Neuronal stem cell (in vitro differentiated cells): ENCODE results near the gene AKAP7.

Experiments
- DNase-seq: peaks from one replicate; pipeline ENCODE4 v3.0.0-alpha.2; 2013; ENCODE audit warnings: low spot score
- H2AFZ ChIP-seq: one replicate; pipeline ENCODE4 v1.6.1; 2013; ENCODE audit warnings: mild to moderate bottlenecking, low read length, inconsistent platforms
- H2AK5ac ChIP-seq: 2 replicates; pipeline ENCODE4 v1.6.1; 2013; ENCODE audit warnings: low read depth, mild to moderate bottlenecking, inconsistent platforms, low read length, moderate library complexity, mixed read lengths
- H2BK120ac ChIP-seq: 2 replicates; pipeline ENCODE4 v1.6.1; 2013; ENCODE audit warnings: low read depth, mild to moderate bottlenecking, inconsistent platforms, low read length, moderate library complexity, mixed read lengths
- H2BK12ac ChIP-seq: one replicate; pipeline ENCODE4 v1.6.1; 2013; ENCODE audit warnings: low read length, inconsistent platforms
- H2BK15ac ChIP-seq: 2 replicates; pipeline ENCODE4 v1.6.1; 2013; ENCODE audit warnings: mild to moderate bottlenecking, low read length, inconsistent platforms, mixed read lengths
- H2BK5ac ChIP-seq: one replicate; pipeline ENCODE4 v1.6.1; 2013; ENCODE audit warnings: inconsistent platforms, mild to moderate bottlenecking, low read length, moderate library complexity
- H3K14ac ChIP-seq: one replicate; pipeline ENCODE4 v1.6.1; 2013; ENCODE audit warnings: low read length, inconsistent platforms
- H3K18ac ChIP-seq: 2 replicates; pipeline ENCODE4 v1.6.1; 2013; ENCODE audit warnings: low read length, inconsistent platforms
- H3K23ac ChIP-seq: 2 replicates; pipeline ENCODE4 v1.6.1; 2013; ENCODE audit warnings: low read depth, mild to moderate bottlenecking, mixed read lengths, low read length, inconsistent platforms; ENCODE audit not compliant: poor library complexity
- H3K27ac ChIP-seq: replicated peaks from 3 replicates; pipeline ENCODE4 v1.5.1; 2013; ENCODE audit warnings: low read length, inconsistent platforms
- H3K27me3 ChIP-seq, 3 experiments: 2 replicates each; pipeline ENCODE4 v1.6.1; 2013; ENCODE audit warnings: low read length in 3 of 3, mild to moderate bottlenecking in 2 of 3, inconsistent platforms in 1 of 3, low read depth in 1 of 3, mixed read lengths in 1 of 3, moderate library complexity in 1 of 3; ENCODE audit not compliant: control insufficient read depth in 3 of 3, insufficient read depth in 3 of 3
- H3K36me3 ChIP-seq, 2 donors: replicated peaks in 1 of 2; 2 replicates each; pipeline ENCODE4 v1.6.1; 2013; ENCODE audit warnings: low read length in 2 of 2; ENCODE audit not compliant: control insufficient read depth in 2 of 2, insufficient read depth in 2 of 2
- H3K4ac ChIP-seq: 2 replicates; pipeline ENCODE4 v1.6.1; 2013; ENCODE audit warnings: inconsistent platforms, mild to moderate bottlenecking, low read length, moderate library complexity
- H3K4me1 ChIP-seq, 2 donors: 1 replicate in 1 of 2; 2 replicates in 1 of 2; pipeline ENCODE4 v1.6.1; 2013; ENCODE audit warnings: low read length in 2 of 2, low read depth in 1 of 2; ENCODE audit not compliant: control insufficient read depth in 2 of 2, insufficient read depth in 1 of 2
- H3K4me2 ChIP-seq: one replicate; pipeline ENCODE4 v1.6.1; 2013; ENCODE audit warnings: mild to moderate bottlenecking, low read length, inconsistent platforms; ENCODE audit not compliant: insufficient read depth, poor library complexity, severe bottlenecking
- H3K4me3 ChIP-seq, 2 donors: 2 replicates each; pipeline ENCODE4 v1.5.1; 2013; ENCODE audit warnings: low read length in 2 of 2, mild to moderate bottlenecking in 2 of 2, inconsistent platforms in 1 of 2, moderate library complexity in 1 of 2
- H3K79me1 ChIP-seq: one replicate; pipeline ENCODE4 v1.6.1; 2013; ENCODE audit warnings: low read depth, mild to moderate bottlenecking, inconsistent platforms, low read length, moderate library complexity
- H3K9ac ChIP-seq: one replicate; pipeline ENCODE4 v1.6.1; 2013; ENCODE audit warnings: mild to moderate bottlenecking, low read depth, low read length, inconsistent platforms; ENCODE audit not compliant: poor library complexity
- H3K9me3 ChIP-seq, 2 donors: replicated peaks in 1 of 2; 2 replicates each; pipeline versions ENCODE3 to v1.6.1; 2013; ENCODE audit warnings: low read length in 2 of 2, mild to moderate bottlenecking in 2 of 2, inconsistent platforms in 1 of 2, low read depth in 1 of 2, mixed read lengths in 1 of 2, moderate library complexity in 1 of 2; ENCODE audit not compliant: control insufficient read depth in 2 of 2, insufficient read depth in 1 of 2
- H4K8ac ChIP-seq: one replicate; pipeline ENCODE4 v1.6.1; 2013; ENCODE audit warnings: low read depth, mild to moderate bottlenecking, inconsistent platforms, low read length, moderate library complexity
- H4K91ac ChIP-seq: one replicate; pipeline ENCODE4 v1.6.1; 2013; ENCODE audit warnings: low read length, low read depth, mild to moderate bottlenecking, inconsistent platforms; ENCODE audit not compliant: poor library complexity
- WGBS, 2 donors: extraction: QIAGEN DNeasy Blood & Tissue Kit; methylation state at CpG; one replicate each; pipeline ENCODE4 v1.1.7; 2013; ENCODE audit warnings: missing lambda C conversion rate in 2 of 2, mixed read lengths in 1 of 2; ENCODE audit not compliant: insufficient read length in 2 of 2, insufficient replicate concordance in 1 of 2; ENCODE audit errors: extremely low coverage in 2 of 2; 5-methylcytosine and 5-hydroxymethylcytosine counted together

The AKAP7 gene

GRCh38 chr6:131205481-131206244 is 70.4 kb downstream of the AKAP7 start:
- Histone ChIP-seq H3K18ac (no peak overlapping the region), H2BK12ac (no peak overlapping the region), H2AK5ac (no peak overlapping the region), H2BK15ac (no peak overlapping the region), H3K4ac (no peak overlapping the region), H2BK5ac (no peak overlapping the region), H3K23ac (no peak overlapping the region), H3K9ac (no peak overlapping the region), H4K8ac (no peak overlapping the region), H2AFZ (no peak overlapping the region), H3K36me3 (no peaks in the 10 kb centered on the region), H3K27ac (no peak overlapping the region), H4K91ac (no peak overlapping the region), H3K27me3 (no peaks in the 10 kb centered on the region), H3K4me2 (no peak overlapping the region), H3K79me1 (no peaks in the 10 kb centered on the region), H3K9me3 (no peaks in the 10 kb centered on the region), H2BK120ac (no peak overlapping the region), H3K4me3 (no peak overlapping the region), H3K14ac (no peak overlapping the region), H3K4me1 (no peaks in the 10 kb centered on the region)
- WGBS, 2 donors = no CpG with 5 or more reads among the region's 3 CpGs
- DNase-seq = no peak

- WGBS, 2 donors = no CpG with 5 or more reads among the region's 2 CpGs
- no peak overlapping the region for H3K4me3 ChIP-seq
Measured at GRCh38 chr6:131206463-131207251, 71.4 kb downstream of the AKAP7 start.

DNA sequence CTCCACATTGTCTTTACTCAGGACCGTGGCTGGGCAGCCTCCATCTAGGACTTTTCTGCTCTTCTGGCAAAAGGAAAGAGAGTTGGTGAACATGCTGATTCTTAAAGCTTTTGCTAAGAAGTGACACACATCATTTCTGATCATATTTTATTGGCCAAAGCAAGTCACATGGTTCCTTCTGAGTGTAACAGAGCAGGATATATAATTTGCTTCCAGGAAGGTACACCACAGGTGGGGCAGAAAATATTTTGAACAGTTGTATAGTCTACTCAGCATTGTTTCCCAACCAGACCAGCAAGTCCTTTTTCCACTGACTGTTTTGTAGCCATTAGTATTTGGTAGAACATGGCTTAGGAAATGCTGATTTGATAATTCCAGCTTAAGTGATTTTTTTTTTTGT is 73.5 kb downstream of the AKAP7 start:
- Histone ChIP-seq H3K4me2 (no peak overlapping the region), H3K14ac (no peak overlapping the region), H3K23ac (no peak overlapping the region), H4K8ac (no peak overlapping the region), H3K27ac (no peak overlapping the region), H2AFZ (no peak overlapping the region), H3K4ac (no peak overlapping the region), H3K27me3 (no peaks in the 10 kb centered on the region), H3K79me1 (no peaks in the 10 kb centered on the region), H3K18ac (no peak overlapping the region), H3K36me3 (no peaks in the 10 kb centered on the region), H4K91ac (no peak overlapping the region), H2BK120ac (no peak overlapping the region), H2AK5ac (no peak overlapping the region), H3K4me3 (no peak overlapping the region), H2BK5ac (no peak overlapping the region), H2BK12ac (no peak overlapping the region), H3K9me3 (no peaks in the 10 kb centered on the region), H3K4me1 (peaks cover 2 to 3% of the 10 kb centered on the region in 2 donors), H3K9ac (no peak overlapping the region), H2BK15ac (no peak overlapping the region)
- no CpG with 5 or more reads among the region's 1 CpG for WGBS, 2 donors
- no peak for DNase-seq

More at GRCh38 chr6:131206463-131207251, 71.4 kb downstream of the AKAP7 start:
- Histone ChIP-seq H2BK120ac (no peak overlapping the region), H3K27ac (no peak overlapping the region), H3K27me3 (no peaks in the 10 kb centered on the region), H3K9ac (no peak overlapping the region), H3K4me2 (no peak overlapping the region), H3K4me1 (no peaks in the 10 kb centered on the region), H2BK5ac (no peak overlapping the region), H3K18ac (no peak overlapping the region), H2AFZ (no peak overlapping the region), H3K79me1 (no peaks in the 10 kb centered on the region), H2BK15ac (no peak overlapping the region), H3K4ac (no peak overlapping the region), H3K9me3 (no peaks in the 10 kb centered on the region), H4K91ac (no peak overlapping the region), H3K14ac (no peak overlapping the region), H3K23ac (no peak overlapping the region), H4K8ac (no peak overlapping the region), H2AK5ac (no peak overlapping the region), H2BK12ac (no peak overlapping the region), H3K36me3 (no peaks in the 10 kb centered on the region)
- DNase-seq = no peak

GRCh38 chr6:131210469-131210868 is 75.2 kb downstream of the AKAP7 start:
- Histone ChIP-seq H4K8ac (no peak overlapping the region), H3K18ac (no peak overlapping the region), H3K4me2 (no peak overlapping the region), H4K91ac (no peak overlapping the region), H3K79me1 (no peaks in the 10 kb centered on the region), H3K23ac (no peak overlapping the region), H3K4me3 (no peak overlapping the region), H3K9ac (no peak overlapping the region), H3K36me3 (no peaks in the 10 kb centered on the region), H2AFZ (no peak overlapping the region), H2BK5ac (no peak overlapping the region), H3K27ac (no peak overlapping the region), H2BK15ac (no peak overlapping the region), H2BK12ac (no peak overlapping the region), H3K9me3 (no peaks in the 10 kb centered on the region), H3K4ac (no peak overlapping the region), H3K27me3 (no peaks in the 10 kb centered on the region), H3K4me1 (peaks cover 3 to 6% of the 10 kb centered on the region in 2 donors), H3K14ac (no peak overlapping the region), H2BK120ac (no peak overlapping the region), H2AK5ac (no peak overlapping the region)
- no CpG with 5 or more reads among the region's 2 CpGs for WGBS, 2 donors
- no peak for DNase-seq
